SU-DHL-6 (cell line): ENCODE data around the gene ITGAL.

Source experiments
- H2AFZ ChIP-seq: fragments of 200-600 bp; sonication (generic); 2 replicates; pipeline ENCODE4 v1.6.1; 2014; ENCODE audit warnings: low read depth, mild to moderate bottlenecking, moderate library complexity, mixed read lengths, antibody characterized with exemption, low read length; ENCODE audit not compliant: severe bottlenecking
- H3F3A ChIP-seq: fragments of 200-600 bp; shearing (Covaris generic); 2 replicates; pipeline ENCODE4 v1.6.0; 2016; ENCODE audit warnings: antibody characterized with exemption, mild to moderate bottlenecking; ENCODE audit not compliant: insufficient read depth
- H3K27ac ChIP-seq: fragments of 200-600 bp; sonication (generic); 2 replicates; pipeline ENCODE4 v1.5.1; 2016; ENCODE audit warnings: low read depth, mild to moderate bottlenecking, low read length, moderate library complexity, mixed read lengths
- H3K27me3 ChIP-seq: fragments of 200-600 bp; sonication (generic), shearing (Covaris generic); 2 replicates; pipeline ENCODE4 v1.6.0; 2014; ENCODE audit warnings: mild to moderate bottlenecking, low read length
- H3K36me3 ChIP-seq: fragments of 200-600 bp; sonication (generic); 2 replicates; pipeline ENCODE4 v1.6.1; 2014; ENCODE audit warnings: mild to moderate bottlenecking, low read length, mixed read lengths
- H3K4me2 ChIP-seq: fragments of 300-600, 200-600 bp; shearing (Covaris generic), sonication (generic); 2 replicates; pipeline ENCODE4 v1.6.0; 2014; ENCODE audit warnings: low read length, low read depth, mild to moderate bottlenecking; ENCODE audit not compliant: poor library complexity, severe bottlenecking
- H3K4me3 ChIP-seq: fragments of 200-600 bp; sonication (generic); 2 replicates; pipeline ENCODE4 v1.5.1; 2014; ENCODE audit warnings: antibody characterized with exemption, low read length, mild to moderate bottlenecking, mixed read lengths; ENCODE audit not compliant: insufficient read depth, poor library complexity, severe bottlenecking
- H3K79me2 ChIP-seq: fragments of 200-600 bp; sonication (generic); 2 replicates; pipeline ENCODE4 v1.6.1; 2014; ENCODE audit warnings: mild to moderate bottlenecking, low read length, moderate library complexity; ENCODE audit not compliant: insufficient read depth
- H3K9ac ChIP-seq: fragments of 200-600 bp; sonication (generic); 2 replicates; pipeline ENCODE4 v1.7.0; 2014; ENCODE audit warnings: mild to moderate bottlenecking, low read length
- H3K9me2 ChIP-seq: fragments of 200-600 bp; sonication (generic); replicated peaks from 2 replicates; pipeline ENCODE4 v1.6.1; 2014; ENCODE audit warnings: low read length; ENCODE audit not compliant: insufficient read depth
- H3K9me3 ChIP-seq: fragments of 200-600 bp; sonication (generic); 2 replicates; pipeline ENCODE4 v1.6.1; 2014; ENCODE audit warnings: low read length, mixed read lengths; ENCODE audit not compliant: insufficient read depth
- H4K20me1 ChIP-seq: fragments of 200-600 bp; sonication (generic); 2 replicates; pipeline ENCODE4 v1.6.1; 2014; ENCODE audit warnings: low read depth, mild to moderate bottlenecking, antibody characterized with exemption, low read length, moderate library complexity, mixed read lengths
- CTCF ChIP-seq: fragments of 200-600 bp; sonication (generic); IDR thresholded peaks from one replicate; pipeline ENCODE4 v1.5.1; 2017; ENCODE audit warnings: antibody characterized with exemption, mild to moderate bottlenecking, low read length, moderate library complexity; ENCODE audit not compliant: insufficient read depth, poor library complexity, severe bottlenecking
- EZH2phosphoT487 ChIP-seq: fragments of 200-600 bp; sonication (generic), shearing (Covaris generic); conservative IDR thresholded peaks from 2 replicates; pipeline ENCODE4 v1.6.1; 2018; ENCODE audit warnings: mild to moderate bottlenecking, antibody characterized with exemption, low read length, moderate library complexity, mixed read lengths

Gene ITGAL

GRCh38 chr16:30524575-30525568, 52.3 kb downstream of the ITGAL start:
- TF ChIP-seq EZH2phosphoT487 = no peak
- no peak for TF ChIP-seq CTCF
- Histone ChIP-seq H3K27ac (no peak overlapping the region), H3K9me2 (no peaks in the 10 kb centered on the region), H3K79me2 (no peaks in the 10 kb centered on the region), H3K4me2 (no peak overlapping the region), H2AFZ (no peak overlapping the region), H3K36me3 (no peaks in the 10 kb centered on the region), H3K27me3 (no peaks in the 10 kb centered on the region), H3K9me3 (no peaks in the 10 kb centered on the region), H3F3A (peaks cover 45% of the 10 kb centered on the region), H3K4me3 (no peak overlapping the region), H4K20me1 (no peaks in the 10 kb centered on the region), H3K9ac (no peak overlapping the region)

GRCh38 chr16:30525844-30526136, 53.2 kb downstream of the ITGAL start:
- Histone ChIP-seq H3K9me3 (no peaks in the 10 kb centered on the region), H3K27ac (peak overlapping the region; percentile 75), H3K27me3 (no peaks in the 10 kb centered on the region), H3K4me3 (peak overlapping the region; percentile 92), H3K9me2 (no peaks in the 10 kb centered on the region), H3K4me2 (peak overlapping the region; percentile 96), H3K36me3 (no peaks in the 10 kb centered on the region), H3K9ac (peak overlapping the region; percentile 78), H3K79me2 (no peaks in the 10 kb centered on the region), H3F3A (peaks cover 40% of the 10 kb centered on the region), H4K20me1 (no peaks in the 10 kb centered on the region), H2AFZ (no peak overlapping the region)
- TF ChIP-seq EZH2phosphoT487 = no peak

GRCh38 chr16:30526137-30526822, 53.7 kb downstream of the ITGAL start, which contains the start of gene ZNF768:
Gene ZNF768, minus strand, starts transcription at chr16:30526566. Its CDS starts 153 bp downstream, at chr16:30526413.
- TF ChIP-seq CTCF (no peak), EZH2phosphoT487 (no peak)
- H3K9ac ChIP-seq = peak within 1 kb of the TSS; percentile 78
- no peaks in the 10 kb centered on the region for H3K27me3 ChIP-seq

More at GRCh38 chr16:30526137-30526822, 53.7 kb downstream of the ITGAL start, which contains the start of gene ZNF768:
- Histone ChIP-seq H3K9me2 (no peaks in the 10 kb centered on the region), H3F3A (peaks cover 39% of the 10 kb centered on the region), H3K79me2 (no peaks in the 10 kb centered on the region), H4K20me1 (no peaks in the 10 kb centered on the region), H3K4me3 (peak within 1 kb of the TSS; percentile 92), H3K9me3 (no peaks in the 10 kb centered on the region), H2AFZ (peak within 1 kb of the TSS; percentile 83), H3K27ac (peak within 1 kb of the TSS; percentile 94), H3K4me2 (peak within 1 kb of the TSS; percentile 96), H3K36me3 (no peaks in the 10 kb centered on the region)
